Thyroid gland (tissue), 4 donors: ENCODE data around the gene ATL1. TPM values are rescaled to one million over a fixed set of nuclear protein-coding genes. Genes with fewer than 3 reads are reported as not detected.

Source experiments
- DNase-seq, 2 donors: peaks; one replicate each; pipeline ENCODE4 v3.0.0-alpha.2; 2019
- H3K27ac ChIP-seq, 3 donors: fragments of 200-600 bp; sonication (generic); 1 replicate in 2 of 3; 2 replicates in 1 of 3; pipeline ENCODE4 v1.5.1; 2016 to 2019; ENCODE audit warnings: mild to moderate bottlenecking in 1 of 3, moderate library complexity in 1 of 3
- H3K27me3 ChIP-seq: fragments of 200-600 bp; sonication (generic); one replicate; pipeline ENCODE4 v1.5.1; 2019
- H3K36me3 ChIP-seq, 2 donors: fragments of 200-600 bp; sonication (generic); one replicate each; pipeline ENCODE4 v1.5.1; 2016 to 2019
- H3K4me1 ChIP-seq, 2 donors: fragments of 200-600 bp; sonication (generic); one replicate each; pipeline ENCODE4 v1.5.1; 2017 to 2019
- H3K4me3 ChIP-seq, 3 donors: fragments of 200-600 bp; sonication (generic); replicated peaks in 1 of 3; 1 replicate in 2 of 3; 2 replicates in 1 of 3; pipeline ENCODE4 v1.5.1; 2016; ENCODE audit warnings: mild to moderate bottlenecking in 1 of 3
- H3K9me3 ChIP-seq: fragments of 200-600 bp; sonication (generic); one replicate; pipeline ENCODE4 v1.5.1; 2017
- CTCF ChIP-seq, 6 experiments: fragments of 200-600 bp in 3 of 6; fragments of 450-650 bp in 3 of 6; sonication (generic) in 3 of 6; IDR thresholded peaks; one replicate each; pipeline ENCODE4 v1.5.1; 2016 to 2019; ENCODE audit warnings: antibody characterized with exemption in 6 of 6, mild to moderate bottlenecking in 2 of 6, inconsistent platforms in 1 of 6, moderate library complexity in 1 of 6
- POLR2A ChIP-seq, 2 donors: fragments of 450-650 bp; IDR thresholded peaks; one replicate each; pipeline ENCODE4 v1.6.1; 2017; ENCODE audit warnings: antibody characterized with exemption in 2 of 2, mild to moderate bottlenecking in 2 of 2, moderate library complexity in 1 of 2
- WGBS, 2 donors: methylation state at CpG; one replicate each; pipeline ENCODE4 v1.1.5; 2017; 5-methylcytosine and 5-hydroxymethylcytosine counted together
- intact Hi-C: fragments of 100-400 bp; cut with DNase I; formaldehyde crosslinking; loops from one replicate; pipeline ENCODE4 v1.15.1; 2023
- total RNA-seq, 4 donors: library from RNA; depleted of rRNA; stranded (reverse); fragments of >200 nt; gene quantifications; one replicate each; pipeline ENCODE4 v1.2.3, GENCODE V29; 2016

The ATL1 gene
- total RNA-seq, 4 donors from 2014 or later, result 2.1 to 5.4 (median 4.6) TPM

GRCh38 chr14:50560931-50561285 is 963 bp downstream of the ATL1 start:
- peak overlapping the region; percentile 56 to 88 (median 88) for H3K27ac ChIP-seq
- 0 to 1% methylated on average over 10 to 21 of the region's 21 CpGs for WGBS, 2 donors

GRCh38 chr14:50562841-50563240 is 2.9 kb downstream of the ATL1 start:
- no peak overlapping the region for H3K27ac ChIP-seq
- whole genome bisulfite sequencing, 2 donors, result 74 to 84% methylated on average over 1 of the region's 1 CpG
- H3K27me3 ChIP-seq, result no peaks in the 10 kb centered on the region
- no peaks in the 10 kb centered on the region for H3K36me3 ChIP-seq
- H3K4me3 ChIP-seq, result no peak overlapping the region
- no peak for DNase-seq
- no peak for TF ChIP-seq POLR2A (IDR thresholded peaks at IDR 0.05)
- intact Hi-C loops, result no loop called here
- no peaks in the 10 kb centered on the region for H3K9me3 ChIP-seq
- peaks cover 0 to 9% of the 10 kb centered on the region in 2 donors for H3K4me1 ChIP-seq

More at GRCh38 chr14:50560931-50561285, 963 bp downstream of the ATL1 start:
- Histone ChIP-seq H3K4me1 (peaks cover 0 to 9% of the 10 kb centered on the region in 2 donors), H3K36me3 (no peaks in the 10 kb centered on the region), H3K27me3 (no peaks in the 10 kb centered on the region), H3K9me3 (no peaks in the 10 kb centered on the region), H3K4me3 (peak overlapping the region; percentile 61 to 72 (median 70))
- TF ChIP-seq CTCF (IDR thresholded peaks at IDR 0.05) (no peak), POLR2A (IDR thresholded peaks at IDR 0.05) (peak in 1 of 2 donors; percentile 35)
- intact Hi-C loops, result no loop called here
- peak; percentile 66 to 68 for DNase-seq

GRCh38 chr14:50569714-50570274 is 9.8 kb downstream of the ATL1 start:
- Histone ChIP-seq H3K4me3 (no peak overlapping the region), H3K27me3 (no peaks in the 10 kb centered on the region), H3K4me1 (no peaks in the 10 kb centered on the region), H3K27ac (no peak overlapping the region), H3K9me3 (no peaks in the 10 kb centered on the region), H3K36me3 (no peaks in the 10 kb centered on the region)
- TF ChIP-seq POLR2A (IDR thresholded peaks at IDR 0.05) (no peak), CTCF (IDR thresholded peaks at IDR 0.05) (no peak)
- intact Hi-C loops, result no loop called here
- DNase-seq, result no peak

- intact Hi-C loops, result no loop called here
- Histone ChIP-seq H3K4me1 (no peaks in the 10 kb centered on the region), H3K27me3 (no peaks in the 10 kb centered on the region), H3K9me3 (no peaks in the 10 kb centered on the region), H3K36me3 (no peaks in the 10 kb centered on the region), H3K4me3 (no peak overlapping the region), H3K27ac (no peak overlapping the region)
- no peak for DNase-seq
- WGBS, 2 donors, result 79 to 80% methylated on average over 2 of the region's 2 CpGs
- TF ChIP-seq POLR2A (IDR thresholded peaks at IDR 0.05) (no peak), CTCF (IDR thresholded peaks at IDR 0.05) (no peak)
These were observed 13.9 kb downstream of the ATL1 start for GRCh38 chr14:50573862-50574261.

- Histone ChIP-seq H3K9me3 (no peaks in the 10 kb centered on the region), H3K4me1 (no peaks in the 10 kb centered on the region), H3K4me3 (no peak overlapping the region), H3K27me3 (no peaks in the 10 kb centered on the region), H3K27ac (no peak overlapping the region), H3K36me3 (no peaks in the 10 kb centered on the region)
- intact Hi-C loops, result no loop called here
- DNase-seq, result no peak
- TF ChIP-seq POLR2A (IDR thresholded peaks at IDR 0.05) (no peak), CTCF (IDR thresholded peaks at IDR 0.05) (no peak)
These were observed 15.8 kb downstream of the ATL1 start for GRCh38 chr14:50575769-50576168.

- Histone ChIP-seq H3K9me3 (no peaks in the 10 kb centered on the region), H3K27ac (no peak overlapping the region), H3K27me3 (no peaks in the 10 kb centered on the region), H3K4me3 (no peak overlapping the region), H3K36me3 (no peaks in the 10 kb centered on the region), H3K4me1 (no peaks in the 10 kb centered on the region)
- TF ChIP-seq POLR2A (IDR thresholded peaks at IDR 0.05) (no peak), CTCF (IDR thresholded peaks at IDR 0.05) (no peak)
- DNase-seq, result no peak
- intact Hi-C loops, result no loop called here
These were observed 18.0 kb downstream of the ATL1 start for GRCh38 chr14:50577982-50578381.
